Measurements from ENCODE around the gene BLTP2. TPM values are rescaled to one million over a fixed set of nuclear protein-coding genes. Genes with fewer than 3 reads are reported as not detected.
"Not testable (repeated sequence)": the region's sequence is repeated elsewhere in the genome, so short reads cannot be mapped to it uniquely, and the experiment has no call there.

Gene BLTP2
- total RNA-seq, 1 donor from 2014 or later, result 259 TPM

- no peak for DNase-seq (ENCODE audit: low read depth)
Measured at GRCh38 chr17:28646039-28646754, 1.2 kb upstream of the BLTP2 start.

- no peak for DNase-seq (ENCODE audit: low read depth)
Measured at GRCh38 chr17:28645576-28645939, 600 bp upstream of the BLTP2 start.

- peak; percentile 63 for DNase-seq (ENCODE audit: low read depth)
Measured at GRCh38 chr17:28643983-28644786, 773 bp downstream of the BLTP2 start.

GRCh38 chr17:28641579-28641978 lies 3.4 kb downstream of the BLTP2 start:
- DNase-seq (ENCODE audit: low read depth), result peak; percentile 55

GRCh38 chr17:28635506-28635905 lies 9.5 kb downstream of the BLTP2 start:
- no peak for DNase-seq (ENCODE audit: low read depth)

GRCh38 chr17:28634206-28634865 lies 10.6 kb downstream of the BLTP2 start:
- no peak for DNase-seq (ENCODE audit: low read depth)

- no peak for DNase-seq (ENCODE audit: low read depth)
Measured at GRCh38 chr17:28626818-28627217, 18.1 kb downstream of the BLTP2 start.

- no peak for DNase-seq (ENCODE audit: low read depth)
Measured at GRCh38 chr17:28624148-28624547, 20.8 kb downstream of the BLTP2 start.

GRCh38 chr17:28623696-28624095 lies 21.3 kb downstream of the BLTP2 start:
- no peak for DNase-seq (ENCODE audit: low read depth)

GRCh38 chr17:28622186-28622585 lies 22.8 kb downstream of the BLTP2 start:
- DNase-seq (ENCODE audit: low read depth), result no peak

- no peak for DNase-seq (ENCODE audit: low read depth)
Measured at GRCh38 chr17:28620010-28620409, 24.9 kb downstream of the BLTP2 start.

GRCh38 chr17:28618464-28618863 lies 26.5 kb downstream of the BLTP2 start:
- DNase-seq (ENCODE audit: low read depth), result no peak

- DNase-seq (ENCODE audit: low read depth), result no peak
Measured at GRCh38 chr17:28616281-28616680, 28.7 kb downstream of the BLTP2 start.

GRCh38 chr17:28615260-28615940 lies 29.6 kb downstream of the BLTP2 start:
- no peak for DNase-seq (ENCODE audit: low read depth)

GRCh38 chr17:28613931-28614381 lies 31.0 kb downstream of the BLTP2 start, which contains the start of gene RSKR:
TSS of gene RSKR (minus strand) at chr17:28614185. CDS start at chr17:28614161, 24 bp downstream.
- no peak for DNase-seq (ENCODE audit: low read depth)

GRCh38 chr17:28612936-28613872 lies 31.8 kb downstream of the BLTP2 start:
- peak; percentile 18 for DNase-seq (ENCODE audit: low read depth)

GRCh38 chr17:28612531-28612930 lies 32.4 kb downstream of the BLTP2 start:
- no peak for DNase-seq (ENCODE audit: low read depth)

GRCh38 chr17:28610376-28610775 lies 34.6 kb downstream of the BLTP2 start:
- no peak for DNase-seq (ENCODE audit: low read depth)

- not testable (repeated sequence) for DNase-seq (ENCODE audit: low read depth)
Measured at GRCh38 chr17:28604031-28604430, 40.9 kb downstream of the BLTP2 start.

GRCh38 chr17:28599311-28600184 lies 45.4 kb downstream of the BLTP2 start:
- peak; percentile 73 for DNase-seq (ENCODE audit: low read depth)

All from renal cortical epithelial cell (primary cell).